Islet precursor cell (in vitro differentiated cells): ENCODE data around the gene ESR1.
"Not testable (repeated sequence)": the region's sequence is repeated elsewhere in the genome, so short reads cannot be mapped to it uniquely, and the experiment has no call there.

ENCODE experiments used
- DNase-seq: peaks from one replicate; pipeline ENCODE4 v3.0.0-alpha.2; 2018

ESR1 gene

GRCh38 chr6:152099446-152100182 lies 292.1 kb downstream of the ESR1 start:
- DNase-seq = peak; percentile 87

- DNase-seq = no peak
Observed at GRCh38 chr6:152100183-152100618, 292.7 kb downstream of the ESR1 start.

GRCh38 chr6:152107973-152108372 lies 300.5 kb downstream of the ESR1 start:
- no peak for DNase-seq

- DNase-seq = no peak
Observed at GRCh38 chr6:152110886-152111820, 303.7 kb downstream of the ESR1 start.

GRCh38 chr6:152112491-152113261 lies 305.2 kb downstream of the ESR1 start:
- no peak for DNase-seq

GRCh38 chr6:152117156-152118133 lies 310.0 kb downstream of the ESR1 start:
- DNase-seq = no peak

GRCh38 chr6:152118224-152118623 lies 310.7 kb downstream of the ESR1 start:
- no peak for DNase-seq

- no peak for DNase-seq
Observed at GRCh38 chr6:152118678-152119077, 311.2 kb downstream of the ESR1 start.

GRCh38 chr6:152119831-152120230 lies 312.3 kb downstream of the ESR1 start:
- DNase-seq = no peak

GRCh38 chr6:152121910-152122309 lies 314.4 kb downstream of the ESR1 start:
- DNase-seq = no peak

- DNase-seq = no peak
Observed at GRCh38 chr6:152122434-152122833, 315.0 kb downstream of the ESR1 start.

GRCh38 chr6:152123076-152123475 lies 315.6 kb downstream of the ESR1 start:
- no peak for DNase-seq

GRCh38 chr6:152124429-152125074 lies 317.1 kb downstream of the ESR1 start:
- DNase-seq = no peak

- DNase-seq = no peak
Observed at GRCh38 chr6:152127432-152128165, 320.1 kb downstream of the ESR1 start.

GRCh38 chr6:152129691-152130151 lies 322.2 kb downstream of the ESR1 start:
- peak; percentile 81 for DNase-seq

- DNase-seq = no peak
Observed at GRCh38 chr6:152130441-152130840, 323.0 kb downstream of the ESR1 start.

- DNase-seq = no peak
Observed at GRCh38 chr6:152135755-152136448, 328.4 kb downstream of the ESR1 start.

GRCh38 chr6:152136449-152136825 lies 329.0 kb downstream of the ESR1 start:
- no peak for DNase-seq

GRCh38 chr6:152138344-152138743 lies 330.9 kb downstream of the ESR1 start:
- not testable (repeated sequence) for DNase-seq

GRCh38 chr6:152142105-152142504 lies 334.6 kb downstream of the ESR1 start:
- no peak for DNase-seq
